Stimulated activated naive CD8-positive, alpha-beta T cell treated with anti-CD3 and anti-CD28 coated beads, Interleukin-15, amount 100 ng/mL, for 72 hours (primary cell): ENCODE data around the gene VBP1.
"Not testable (repeated sequence)": the region's sequence is repeated elsewhere in the genome, so short reads cannot be mapped to it uniquely, and the experiment has no call there.

Experiments used
- ATAC-seq: fragments of 150-1000 bp; cut with Tn5 transposase; 2 replicates; pipeline ENCODE4 v1.10.0; 2021; ENCODE audit warnings: mild to moderate bottlenecking, moderate library complexity
- DNase-seq, 2 donors: peaks; one replicate each; pipeline ENCODE4 v3.0.0; 2021 to 2022
- H3K27ac Mint-ChIP-seq, 2 donors: one replicate each; pipeline ENCODE4 v1.8.0; 2022; ENCODE audit warnings: mild to moderate bottlenecking in 2 of 2, mixed read lengths in 2 of 2, moderate library complexity in 2 of 2
- H3K27me3 Mint-ChIP-seq: one replicate; pipeline ENCODE4 v1.8.0; 2022; ENCODE audit warnings: mixed read lengths
- H3K4me1 Mint-ChIP-seq: one replicate; pipeline ENCODE4 v1.8.0; 2022; ENCODE audit warnings: mild to moderate bottlenecking, mixed read lengths
- H3K4me3 Mint-ChIP-seq, 2 donors: one replicate each; pipeline ENCODE4 v1.8.0; 2022; ENCODE audit warnings: mild to moderate bottlenecking in 2 of 2, mixed read lengths in 2 of 2, moderate library complexity in 1 of 2
- H3K9me3 Mint-ChIP-seq, 2 donors: one replicate each; pipeline ENCODE4 v1.8.0; 2022; ENCODE audit warnings: mixed read lengths in 2 of 2

VBP1 gene, protein sequence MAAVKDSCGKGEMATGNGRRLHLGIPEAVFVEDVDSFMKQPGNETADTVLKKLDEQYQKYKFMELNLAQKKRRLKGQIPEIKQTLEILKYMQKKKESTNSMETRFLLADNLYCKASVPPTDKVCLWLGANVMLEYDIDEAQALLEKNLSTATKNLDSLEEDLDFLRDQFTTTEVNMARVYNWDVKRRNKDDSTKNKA

DNA sequence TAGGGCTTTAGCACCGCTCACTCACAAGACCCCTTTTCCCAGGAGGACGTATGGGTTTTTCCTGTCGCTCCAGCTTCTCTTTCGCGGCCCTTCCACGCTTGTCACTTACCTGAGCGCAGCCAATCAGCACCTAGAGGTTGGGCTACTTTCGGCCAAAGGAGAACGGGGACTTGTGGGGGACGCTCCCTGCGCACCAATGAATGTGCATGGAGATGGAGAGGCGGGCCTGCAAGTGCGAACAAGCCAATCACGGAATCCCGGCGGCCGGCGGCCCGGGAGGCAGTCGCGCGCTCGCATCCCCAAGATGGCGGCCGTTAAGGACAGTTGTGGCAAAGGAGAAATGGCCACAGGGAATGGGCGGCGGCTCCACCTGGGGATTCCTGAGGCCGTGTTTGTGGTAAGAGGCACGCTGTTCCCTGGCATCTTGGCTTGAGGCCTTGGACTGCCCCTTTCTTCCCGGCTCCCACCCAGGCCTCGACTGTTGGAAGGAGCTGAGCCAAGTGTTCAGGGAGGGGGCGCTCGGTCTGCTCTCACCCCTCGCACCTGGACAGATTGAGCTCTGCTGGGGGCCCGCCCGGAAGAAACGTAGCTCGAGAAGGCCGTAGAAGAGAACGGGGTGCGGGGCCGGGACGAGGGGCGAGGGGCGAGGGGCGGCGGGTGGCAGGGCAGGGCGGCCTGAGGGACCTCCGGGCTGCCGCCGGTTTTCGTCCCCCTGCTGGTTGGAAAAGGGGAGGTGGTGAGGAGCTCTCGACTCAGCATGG is at the start of gene VBP1:
Gene VBP1 (plus strand): TSS at position 282 of the 761 bp plus-strand sequence. CDS start 23 bp downstream, at position 305.
- DNase-seq = peak; percentile 83 to 92
- no peaks in the 10 kb centered on the region for H3K9me3 Mint-ChIP-seq

DNA sequence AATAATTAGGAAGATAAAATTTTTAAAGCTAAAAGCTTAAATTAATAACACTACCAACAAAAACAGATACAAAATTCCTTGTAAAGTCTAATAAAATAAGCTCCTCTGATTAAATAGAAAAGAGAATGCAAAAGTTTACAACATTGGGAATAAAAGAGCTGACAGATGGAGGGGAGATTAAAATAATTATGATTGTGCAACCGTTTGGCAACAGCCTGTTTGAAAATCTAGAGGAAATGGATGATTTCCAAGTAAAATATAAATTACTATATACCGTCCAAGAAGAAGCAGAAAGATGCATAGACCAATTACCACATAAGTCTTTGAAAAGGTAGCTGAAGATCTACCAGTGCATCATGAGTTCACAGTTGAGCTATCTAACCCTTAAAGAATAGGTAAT is 46.4 kb upstream of the VBP1 start:
- Mint-ChIP-seq H3K4me1 (no peaks in the 10 kb centered on the region), H3K9me3 (no peaks in the 10 kb centered on the region), H3K27ac (no peak overlapping the region), H3K27me3 (no peaks in the 10 kb centered on the region), H3K4me3 (no peak overlapping the region)
- DNase-seq = no peak
- no peak for ATAC-seq

More for the DNA sequence above, at the start of gene VBP1:
- ATAC-seq = peak; percentile 97
- peak within 1 kb of the TSS; percentile 99 for H3K27ac Mint-ChIP-seq
- H3K4me1 Mint-ChIP-seq = peaks cover 11% of the 10 kb centered on the region
- no peaks in the 10 kb centered on the region for H3K27me3 Mint-ChIP-seq
- peak within 1 kb of the TSS; percentile 91 to 95 for H3K4me3 Mint-ChIP-seq

DNA sequence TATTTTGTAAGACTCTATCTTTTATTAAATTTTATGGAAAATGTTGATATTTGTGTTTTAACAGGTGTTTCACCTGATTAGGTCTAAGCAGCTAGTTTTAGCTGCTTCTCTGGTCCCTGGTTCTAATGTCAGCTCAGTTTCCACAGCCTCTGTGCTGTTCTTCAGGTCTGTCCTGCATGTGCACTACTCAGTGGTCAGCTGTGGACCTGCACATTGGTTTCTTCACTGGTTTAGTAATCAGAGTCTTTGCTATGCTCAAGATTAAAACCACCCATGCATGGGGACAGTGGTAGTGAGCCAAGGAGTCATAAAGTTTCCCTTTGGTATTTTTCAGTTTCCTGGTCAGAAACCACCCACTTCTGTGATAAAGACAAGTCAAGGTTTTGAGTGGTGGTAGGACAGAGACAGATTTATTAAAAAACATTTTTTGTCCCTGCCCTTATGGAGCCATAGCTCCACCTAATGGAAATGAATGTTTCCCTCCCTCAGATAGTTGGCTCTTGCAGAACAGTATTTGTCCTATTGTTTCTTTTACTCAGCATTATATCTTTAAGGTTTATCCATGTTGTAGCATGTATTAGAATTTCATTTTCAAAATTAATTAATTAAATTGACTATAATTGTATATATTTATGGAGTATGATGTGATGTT is 36.8 kb upstream of the VBP1 start:
- no peak overlapping the region for H3K27ac Mint-ChIP-seq

DNA sequence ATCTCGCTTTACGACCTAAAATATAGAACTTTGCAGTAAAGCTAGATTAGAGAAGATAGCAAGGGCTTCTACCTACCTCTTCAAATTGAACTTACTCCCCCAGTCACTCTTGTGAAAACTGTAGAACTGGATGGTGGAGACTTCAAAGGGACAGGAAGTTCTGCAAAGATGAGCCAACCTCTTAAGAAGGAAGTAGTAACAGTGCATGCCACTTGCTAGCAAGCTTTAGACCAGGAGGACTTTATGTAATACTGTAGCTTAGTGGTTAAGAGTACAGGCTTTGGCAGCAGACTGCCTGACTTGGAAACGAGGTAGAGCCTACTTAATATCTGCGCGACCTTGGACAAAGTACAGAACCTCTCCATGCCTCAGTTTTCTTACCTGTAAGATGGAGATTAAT is 27.5 kb upstream of the VBP1 start:
- peaks cover 12 to 22% of the 10 kb centered on the region in 2 donors for H3K9me3 Mint-ChIP-seq
- H3K27ac Mint-ChIP-seq = peak overlapping the region in 1 of 2 donors; percentile 61
- H3K27me3 Mint-ChIP-seq = no peaks in the 10 kb centered on the region
- peak overlapping the region; percentile 44 to 49 for H3K4me3 Mint-ChIP-seq
- peak in 1 of 2 donors; percentile 8 for DNase-seq
- H3K4me1 Mint-ChIP-seq = peaks cover 28% of the 10 kb centered on the region
- ATAC-seq = peak; percentile 86

More for the DNA sequence above, 36.8 kb upstream of the VBP1 start:
- no peaks in the 10 kb centered on the region for H3K27me3 Mint-ChIP-seq
- no peak overlapping the region for H3K4me3 Mint-ChIP-seq
- peak; percentile 37 for ATAC-seq
- DNase-seq = no peak
- H3K9me3 Mint-ChIP-seq = no peaks in the 10 kb centered on the region
- H3K4me1 Mint-ChIP-seq = no peaks in the 10 kb centered on the region

DNA sequence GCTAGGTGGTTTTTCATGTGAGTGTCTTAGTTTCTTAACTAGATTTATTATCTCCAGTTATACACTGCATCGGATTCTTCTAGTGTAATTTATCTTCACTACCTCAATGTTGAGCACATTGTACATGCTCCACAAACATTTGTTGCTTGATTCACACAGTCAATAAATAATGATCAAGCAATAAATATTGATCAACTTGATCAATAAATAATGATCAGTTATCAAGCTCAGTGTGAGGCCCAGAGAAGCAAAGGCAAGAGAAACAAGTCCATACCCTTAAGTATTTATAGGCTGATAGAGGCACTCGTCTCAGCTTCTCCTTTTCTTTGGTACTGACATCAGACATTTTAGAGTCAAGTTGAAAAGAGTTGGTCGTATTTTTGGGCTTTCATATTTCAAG is 5.1 kb upstream of the VBP1 start:
- Mint-ChIP-seq H3K27me3 (no peaks in the 10 kb centered on the region), H3K4me1 (no peaks in the 10 kb centered on the region), H3K4me3 (no peak overlapping the region), H3K9me3 (no peaks in the 10 kb centered on the region), H3K27ac (no peak overlapping the region)
- ATAC-seq (no peak), DNase-seq (no peak)

DNA sequence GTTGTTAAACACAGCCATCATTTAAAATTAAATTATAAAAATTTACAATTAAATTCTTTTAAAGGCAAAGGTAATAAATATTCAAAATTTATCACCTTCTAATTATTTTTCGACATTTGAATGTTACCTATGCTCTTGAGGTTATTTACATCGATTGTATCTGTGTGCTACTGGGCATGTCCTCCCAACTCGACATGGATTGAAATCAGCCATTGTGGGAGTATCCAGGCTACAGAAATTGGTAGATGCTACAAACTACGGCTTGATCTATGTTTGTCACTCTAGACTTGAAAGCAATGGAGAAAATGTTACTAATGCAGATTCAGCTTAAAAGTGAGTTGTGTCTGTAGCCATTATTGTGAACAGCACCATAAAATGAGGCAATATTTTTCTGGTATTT is 2.5 kb upstream of the VBP1 start:
- peaks cover 5% of the 10 kb centered on the region for H3K4me1 Mint-ChIP-seq
- H3K27me3 Mint-ChIP-seq = no peaks in the 10 kb centered on the region
- no peak for ATAC-seq
- no peak overlapping the region for H3K27ac Mint-ChIP-seq
- no peak for DNase-seq
- H3K4me3 Mint-ChIP-seq = no peak overlapping the region
- H3K9me3 Mint-ChIP-seq = no peaks in the 10 kb centered on the region

DNA sequence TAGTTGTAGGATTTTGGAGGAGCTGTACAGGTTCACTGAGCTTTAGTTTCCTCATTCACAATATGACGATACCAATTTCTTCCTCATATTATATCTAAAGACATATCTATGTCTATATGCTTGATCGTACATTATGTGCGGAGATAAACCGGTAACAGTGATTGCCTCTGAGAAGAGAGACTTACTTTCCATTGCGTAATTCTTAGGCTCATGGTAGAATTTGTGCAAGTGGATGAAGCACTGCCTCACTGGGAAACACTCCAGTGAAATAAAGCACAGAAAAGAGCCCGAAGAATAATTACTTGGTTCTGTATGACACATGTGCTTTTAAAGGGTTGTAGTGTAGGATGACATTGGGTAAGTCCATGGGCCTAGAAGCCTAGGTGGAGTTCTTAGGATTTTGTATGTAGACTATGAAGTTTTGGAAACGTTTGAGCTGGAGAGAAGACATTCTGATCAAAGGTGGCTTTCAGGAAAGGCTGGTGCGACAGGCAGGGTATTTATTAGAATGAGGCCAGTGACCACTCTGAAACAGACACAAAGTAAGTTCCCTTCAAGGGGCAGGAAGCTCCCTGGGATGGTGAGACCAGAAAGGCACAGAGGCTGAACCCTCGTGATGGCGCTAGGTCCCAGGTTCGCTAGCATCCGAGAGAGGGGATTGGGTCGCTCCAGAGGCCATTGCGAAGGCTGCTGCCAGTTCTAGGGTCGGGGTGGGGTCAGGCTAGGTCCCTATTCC is 649 bp upstream of the VBP1 start:
- Mint-ChIP-seq H3K27me3 (no peaks in the 10 kb centered on the region), H3K9me3 (no peaks in the 10 kb centered on the region), H3K4me1 (peaks cover 11% of the 10 kb centered on the region), H3K27ac (peak overlapping the region; percentile 99), H3K4me3 (peak overlapping the region; percentile 91 to 95)
- ATAC-seq (peak; percentile 74), DNase-seq (no peak)

DNA sequence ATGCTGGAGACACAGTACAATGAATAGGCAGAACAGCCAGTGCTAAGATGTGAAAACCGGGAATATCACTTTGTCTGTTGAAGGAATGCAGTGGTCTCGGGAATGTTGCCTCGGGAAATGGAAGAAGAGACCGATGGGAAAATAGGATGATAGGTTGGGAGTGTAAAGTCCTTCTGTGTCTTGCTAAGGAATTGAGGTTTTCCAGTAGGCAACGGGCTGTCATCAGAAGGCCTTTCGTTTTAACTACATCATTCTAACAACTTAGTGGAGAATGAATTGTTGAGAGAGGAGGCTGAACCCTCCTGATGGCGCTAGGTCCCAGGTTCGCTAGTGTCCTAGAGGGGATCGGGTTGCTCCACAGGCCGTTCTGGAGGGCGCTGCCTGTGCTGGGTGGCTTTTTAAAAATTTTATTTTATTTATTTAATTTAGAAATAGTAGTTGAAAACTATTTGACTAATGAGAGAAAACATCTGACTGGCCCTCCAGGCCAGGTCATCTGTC is 730 bp downstream of the VBP1 start:
- H3K9me3 Mint-ChIP-seq = no peaks in the 10 kb centered on the region
- peak overlapping the region; percentile 91 to 95 for H3K4me3 Mint-ChIP-seq
- peaks cover 11% of the 10 kb centered on the region for H3K4me1 Mint-ChIP-seq
- H3K27ac Mint-ChIP-seq = peak overlapping the region; percentile 9 to 99
- no peak for DNase-seq
- H3K27me3 Mint-ChIP-seq = no peaks in the 10 kb centered on the region
- ATAC-seq = no peak

DNA sequence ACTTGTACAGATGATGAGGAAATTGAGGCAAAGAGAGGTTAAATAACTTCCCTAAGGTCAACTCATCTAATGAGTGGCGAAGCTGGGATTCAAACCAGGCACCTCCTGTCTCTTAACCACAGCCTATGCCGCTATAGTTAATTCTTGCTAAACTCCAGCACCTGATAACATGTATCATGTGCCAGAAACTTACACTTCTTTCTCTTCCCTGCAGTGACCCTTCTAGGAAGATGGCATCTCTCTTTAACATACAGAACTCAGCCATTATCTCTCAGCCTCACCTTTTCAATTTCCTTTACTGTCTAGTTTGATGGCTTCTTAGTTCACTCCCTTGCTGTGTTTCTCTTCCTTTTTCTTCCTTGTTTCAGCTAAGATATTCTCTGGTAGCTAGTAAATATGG is 2.5 kb downstream of the VBP1 start:
- DNase-seq (no peak), ATAC-seq (no peak)
- Mint-ChIP-seq H3K9me3 (no peaks in the 10 kb centered on the region), H3K4me3 (peak overlapping the region; percentile 50 to 64), H3K4me1 (peaks cover 11% of the 10 kb centered on the region), H3K27me3 (no peaks in the 10 kb centered on the region), H3K27ac (no peak overlapping the region)

DNA sequence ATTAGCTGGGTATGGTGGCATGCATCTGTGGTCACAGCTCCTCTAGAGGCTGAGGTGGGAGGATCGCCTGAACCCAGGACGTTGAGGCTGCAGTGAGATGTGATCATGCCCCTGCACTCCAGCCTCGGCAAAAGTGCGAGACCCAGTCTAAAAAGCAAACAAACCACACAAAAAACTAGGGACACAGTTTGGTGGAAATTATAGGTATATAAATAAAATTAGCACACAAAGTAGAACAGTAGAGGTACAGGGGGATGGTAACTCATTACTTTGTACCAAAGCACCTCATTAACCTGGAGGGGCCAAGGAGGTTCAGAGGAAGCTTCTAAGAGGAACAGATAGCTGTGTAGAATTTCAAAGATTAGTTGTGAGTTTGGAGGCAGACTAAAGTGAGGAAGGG is 5.1 kb downstream of the VBP1 start:
- Mint-ChIP-seq H3K27me3 (no peaks in the 10 kb centered on the region), H3K9me3 (no peaks in the 10 kb centered on the region), H3K4me3 (no peak overlapping the region), H3K4me1 (peaks cover 11% of the 10 kb centered on the region), H3K27ac (no peak overlapping the region)
- DNase-seq (no peak), ATAC-seq (no peak)

DNA sequence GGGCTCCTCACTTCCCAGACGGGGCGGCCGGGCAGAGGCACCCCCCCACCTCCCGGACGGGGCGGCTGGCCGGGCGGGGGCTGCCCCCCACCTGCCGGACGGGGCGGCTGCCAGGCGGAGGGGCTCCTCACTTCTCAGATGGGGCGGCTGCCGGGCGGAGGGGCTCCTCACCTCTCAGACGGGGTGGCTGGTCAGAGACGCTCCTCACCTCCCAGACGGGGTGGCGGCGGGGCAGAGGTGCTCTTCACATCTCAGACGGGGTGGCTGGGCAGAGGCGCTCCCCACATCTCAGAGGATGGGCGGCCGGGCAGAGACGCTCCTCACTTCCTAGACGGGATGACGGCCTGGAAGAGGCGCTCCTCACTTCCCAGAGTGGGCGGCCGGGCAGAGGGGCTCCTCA is 7.5 kb downstream of the VBP1 start:
- peak overlapping the region in 1 of 2 donors; percentile 27 for H3K27ac Mint-ChIP-seq
- H3K4me1 Mint-ChIP-seq, H3K27me3 Mint-ChIP-seq, H3K4me3 Mint-ChIP-seq, H3K9me3 Mint-ChIP-seq, ATAC-seq, DNase-seq: not testable (repeated sequence)

DNA sequence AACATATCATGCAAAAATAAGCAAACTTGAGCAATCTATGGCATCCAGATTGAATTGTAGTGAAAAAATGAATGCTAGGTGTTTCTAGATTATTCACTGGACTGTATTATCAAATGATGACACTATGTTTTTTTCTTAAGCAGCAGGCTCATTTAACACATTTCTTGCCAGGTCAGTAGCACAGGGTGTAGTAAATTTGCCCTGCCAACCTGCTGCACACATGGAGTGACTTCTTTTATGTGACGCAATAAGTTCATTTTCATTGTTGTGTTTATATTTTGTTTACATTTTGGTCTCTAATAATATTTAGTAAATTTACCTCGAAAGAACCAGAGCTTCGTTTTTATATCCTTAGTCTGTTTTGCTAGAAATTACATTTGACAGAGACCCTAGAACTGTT is 9.5 kb downstream of the VBP1 start:
- H3K9me3 Mint-ChIP-seq = no peaks in the 10 kb centered on the region
- peaks cover 1% of the 10 kb centered on the region for H3K4me1 Mint-ChIP-seq
- no peak for DNase-seq
- H3K4me3 Mint-ChIP-seq = no peak overlapping the region
- ATAC-seq = no peak
- no peaks in the 10 kb centered on the region for H3K27me3 Mint-ChIP-seq
- H3K27ac Mint-ChIP-seq = no peak overlapping the region

DNA sequence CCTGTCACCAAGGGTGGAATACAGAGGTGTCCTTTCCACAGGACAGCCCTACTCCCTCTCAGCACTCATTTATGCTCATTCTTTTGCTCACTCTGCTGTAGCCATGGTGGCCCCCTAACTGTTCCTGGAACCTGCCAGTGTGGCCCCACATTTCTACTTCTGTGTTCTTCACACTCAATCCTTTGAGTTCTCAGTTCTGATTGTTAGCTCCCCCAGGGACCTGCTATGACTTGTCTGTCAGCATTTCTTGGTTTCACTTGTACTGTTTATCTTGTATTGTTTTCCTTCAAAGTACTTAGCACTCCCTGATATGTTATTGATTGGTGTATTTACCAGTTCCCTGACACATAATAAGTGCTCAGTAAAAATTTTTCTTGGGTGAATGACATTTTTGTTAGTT is 14.9 kb downstream of the VBP1 start:
- ATAC-seq (no peak), DNase-seq (no peak)
- H3K27ac Mint-ChIP-seq = peak overlapping the region; percentile 94 to 96
- H3K27me3 Mint-ChIP-seq = no peaks in the 10 kb centered on the region
- no peak overlapping the region for H3K4me3 Mint-ChIP-seq
- peaks cover 8% of the 10 kb centered on the region for H3K4me1 Mint-ChIP-seq
- H3K9me3 Mint-ChIP-seq = no peaks in the 10 kb centered on the region

DNA sequence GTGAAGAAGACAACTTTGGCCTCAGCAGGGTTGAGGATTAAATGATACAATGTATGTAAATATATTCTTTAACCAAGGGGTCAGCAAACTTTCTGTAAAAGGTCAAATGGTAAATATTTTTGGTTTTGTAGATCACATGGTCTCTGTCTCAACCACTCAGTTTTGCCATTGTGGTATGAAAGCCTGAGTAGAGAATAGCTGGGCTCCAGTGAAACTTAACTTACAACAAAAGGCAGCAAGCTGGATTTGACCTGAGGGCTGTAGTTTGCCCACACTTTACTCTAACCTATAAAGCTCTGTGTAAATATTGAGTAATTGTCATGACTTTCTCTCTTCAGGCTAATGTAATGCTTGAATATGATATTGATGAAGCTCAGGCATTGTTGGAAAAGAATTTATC is 19.6 kb downstream of the VBP1 start:
- Mint-ChIP-seq H3K9me3 (no peaks in the 10 kb centered on the region), H3K4me1 (peaks cover 5% of the 10 kb centered on the region), H3K27ac (no peak overlapping the region), H3K4me3 (no peak overlapping the region), H3K27me3 (no peaks in the 10 kb centered on the region)
- ATAC-seq (no peak), DNase-seq (no peak)

DNA sequence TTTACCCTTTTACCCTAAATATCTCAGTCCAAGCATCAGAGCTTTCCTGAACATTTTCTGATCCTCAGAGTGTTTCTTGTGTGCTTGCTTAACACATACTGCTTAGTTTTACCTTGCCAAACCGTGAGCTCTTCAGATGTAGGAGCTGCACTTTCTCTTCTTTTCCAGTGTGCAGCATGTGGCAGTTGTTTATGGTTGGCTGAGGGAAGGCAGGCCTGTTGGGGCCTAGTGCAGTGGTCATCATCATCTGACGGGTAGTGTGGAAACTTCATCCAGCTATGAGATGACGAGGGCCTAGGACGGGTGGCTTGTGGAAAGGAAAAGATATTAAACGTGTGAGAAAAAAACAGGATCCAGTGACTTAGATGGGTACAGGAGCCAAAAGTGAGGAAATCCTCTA is 21.5 kb downstream of the VBP1 start:
- Mint-ChIP-seq H3K4me3 (no peak overlapping the region), H3K4me1 (no peaks in the 10 kb centered on the region), H3K27ac (peak overlapping the region in 1 of 2 donors; percentile 57), H3K27me3 (no peaks in the 10 kb centered on the region), H3K9me3 (no peaks in the 10 kb centered on the region)
- ATAC-seq (no peak), DNase-seq (no peak)
